Lung (tissue), 16 donors: Measurements from ENCODE around the gene VPS41. TPM values are rescaled to one million over a fixed set of nuclear protein-coding genes. Genes with fewer than 3 reads are reported as not detected.

Experiments used
- ATAC-seq: fragments of 200-7000 bp; cut with Tn5 transposase; one replicate; pipeline ENCODE4 v1.9.1; 2020; ENCODE audit warnings: moderate number of reproducible peaks; ENCODE audit not compliant: insufficient read depth, low FRiP score
- DNase-seq, 3 donors: peaks; one replicate each; pipeline ENCODE4 v3.0.0-alpha.2; 2013 to 2017
- H3K27ac ChIP-seq, 2 donors: one replicate each; pipeline ENCODE4 v1.5.1; 2013; ENCODE audit warnings: mild to moderate bottlenecking in 2 of 2, moderate library complexity in 2 of 2, control low read depth in 1 of 2, inconsistent platforms in 1 of 2, low read depth in 1 of 2, low read length in 1 of 2
- H3K27me3 ChIP-seq, 3 donors: one replicate each; pipeline ENCODE4 v1.5.1; 2013; ENCODE audit warnings: low read length in 2 of 3; ENCODE audit not compliant: control insufficient read depth in 3 of 3, insufficient read depth in 3 of 3
- H3K36me3 ChIP-seq, 4 donors: one replicate each; pipeline ENCODE4 v1.5.1; 2013; ENCODE audit warnings: low read length in 4 of 4, mild to moderate bottlenecking in 1 of 4, moderate library complexity in 1 of 4; ENCODE audit not compliant: control insufficient read depth in 4 of 4, insufficient read depth in 4 of 4
- H3K4me1 ChIP-seq, 5 donors: one replicate each; pipeline ENCODE4 v1.5.1; 2013; ENCODE audit warnings: low read length in 5 of 5, mild to moderate bottlenecking in 2 of 5, moderate library complexity in 1 of 5; ENCODE audit not compliant: control insufficient read depth in 5 of 5, insufficient read depth in 5 of 5
- H3K4me3 ChIP-seq: one replicate; pipeline ENCODE4 v1.5.1; 2013; ENCODE audit warnings: mild to moderate bottlenecking, control low read depth, moderate library complexity
- H3K9ac ChIP-seq, 2 donors: one replicate each; pipeline ENCODE4 v1.5.1; 2013; ENCODE audit warnings: low read length in 2 of 2, control low read depth in 1 of 2; ENCODE audit not compliant: insufficient read depth in 1 of 2
- H3K9me3 ChIP-seq, 4 donors: one replicate each; pipeline ENCODE4 v1.5.1; 2013; ENCODE audit warnings: low read length in 3 of 4, mild to moderate bottlenecking in 1 of 4, moderate library complexity in 1 of 4; ENCODE audit not compliant: control insufficient read depth in 4 of 4, insufficient read depth in 3 of 4
- WGBS, 2 donors: extraction: QIAGEN DNeasy Blood & Tissue Kit; methylation state at CpG; one replicate each; pipeline ENCODE4 v1.1.7; 2013; 5-methylcytosine and 5-hydroxymethylcytosine counted together
- long read RNA-seq, 5 donors: transcript quantifications; one replicate each; lab custom pipeline, GENCODE V29; 2026
- polyA plus RNA-seq, 2 donors: library from polyadenylated mRNA; stranded (reverse); fragments of 200-250 nt; gene quantifications; one replicate each; pipeline ENCODE4 v1.2.1, GENCODE V29; 2013
- total RNA-seq, 2 donors: library from RNA; depleted of rRNA in 1 of 2; stranded (reverse); fragments of >200 nt in 1 of 2; gene quantifications; one replicate each; pipeline ENCODE4 v1.2.1, GENCODE V29; 2014 to 2021
- TF ChIP-seq, protein P1 (sequence below): IDR thresholded peaks from 2 replicates; pipeline ENCODE4 v1.5.1; 2012; ENCODE audit warnings: mild to moderate bottlenecking; ENCODE audit errors: control extremely low read depth, extremely low read depth
- donor health status: control.
- donor health status: control.
- donor health status: Bipolar disorder and iron deficiency.
- donor health status: healthy.
- donor health status: DM: yes; HTN: yes; CAD: no.

VPS41 gene
- total RNA-seq (10 to 100 TPM; 77.3 to 88.6 TPM), polyA plus RNA-seq (10 to 100 TPM; 13.8 to 18.9 TPM)
- long read RNA-seq, donor 1, full-length matches to known transcripts, result 13 of 43 reads
- long read RNA-seq, donor 1, partial matches to known transcripts, result 30 of 43 reads
- long read RNA-seq, donor 1, other reads (novel, unspliced or antisense), result 0 of 43 reads
- long read RNA-seq, donor 2, partial matches to known transcripts, result 0 of 3 reads
- long read RNA-seq, donor 2, other reads (novel, unspliced or antisense), result 0 of 3 reads
- long read RNA-seq, donor 3, partial matches to known transcripts, result 0 of 3 reads
- long read RNA-seq, donor 3, other reads (novel, unspliced or antisense), result 0 of 3 reads
- long read RNA-seq, donor 4, result 0 reads
- long read RNA-seq, donor 5, full-length matches to known transcripts, result 6 of 6 reads
- long read RNA-seq, donor 5, partial matches to known transcripts, result 0 of 6 reads
- long read RNA-seq, donor 5, other reads (novel, unspliced or antisense), result 0 of 6 reads

DNA sequence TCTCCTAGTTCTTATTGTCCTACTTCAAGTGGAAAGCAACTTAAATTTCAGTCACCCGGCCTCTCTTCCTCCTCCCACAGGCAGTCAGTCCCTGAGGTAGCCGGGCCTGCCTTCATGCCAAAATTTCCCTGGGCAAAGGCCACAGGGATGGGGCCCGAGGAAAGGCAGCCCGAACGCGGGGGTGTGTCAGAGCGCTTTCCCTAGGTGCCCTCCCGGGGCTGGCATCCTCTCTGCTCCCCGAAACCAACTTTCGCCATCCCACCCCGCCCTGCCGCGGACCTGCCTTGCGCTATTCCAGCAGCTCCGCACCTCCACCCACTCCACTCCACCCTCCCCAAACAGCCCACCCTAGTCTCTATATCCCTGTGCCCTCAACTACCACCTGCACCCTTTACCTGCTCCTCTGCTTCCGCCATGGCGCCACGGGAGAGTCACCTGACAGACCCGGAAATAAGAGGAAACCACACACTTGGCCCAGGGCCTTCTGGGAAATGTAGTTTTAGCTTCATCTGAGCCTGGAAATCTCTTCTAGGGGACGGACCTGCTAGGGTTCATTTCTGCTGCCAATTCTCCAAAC, at the start of gene VPS41:
Gene VPS41, minus strand, starts transcription at position 433 of the 577 bp plus-strand sequence. Its CDS starts 17 bp downstream, at position 416.
- WGBS, 2 donors, result 0% methylated on average over 20 of the region's 20 CpGs
- Histone ChIP-seq H3K9ac (peak within 1 kb of the TSS; percentile 9 to 57), H3K4me3 (peak within 1 kb of the TSS; percentile 97), H3K27me3 (no peaks in the 10 kb centered on the region), H3K9me3 (no peaks in the 10 kb centered on the region), H3K4me1 (peaks cover 0 to 7% (median 2%) of the 10 kb centered on the region in 5 donors), H3K27ac (peak within 1 kb of the TSS in 1 of 2 donors; percentile 64), H3K36me3 (no peaks in the 10 kb centered on the region)
- ATAC-seq, result peak; percentile 91
- DNase-seq, result peak; percentile 79 to 87 (median 84)
- TF ChIP-seq, protein P1, sequence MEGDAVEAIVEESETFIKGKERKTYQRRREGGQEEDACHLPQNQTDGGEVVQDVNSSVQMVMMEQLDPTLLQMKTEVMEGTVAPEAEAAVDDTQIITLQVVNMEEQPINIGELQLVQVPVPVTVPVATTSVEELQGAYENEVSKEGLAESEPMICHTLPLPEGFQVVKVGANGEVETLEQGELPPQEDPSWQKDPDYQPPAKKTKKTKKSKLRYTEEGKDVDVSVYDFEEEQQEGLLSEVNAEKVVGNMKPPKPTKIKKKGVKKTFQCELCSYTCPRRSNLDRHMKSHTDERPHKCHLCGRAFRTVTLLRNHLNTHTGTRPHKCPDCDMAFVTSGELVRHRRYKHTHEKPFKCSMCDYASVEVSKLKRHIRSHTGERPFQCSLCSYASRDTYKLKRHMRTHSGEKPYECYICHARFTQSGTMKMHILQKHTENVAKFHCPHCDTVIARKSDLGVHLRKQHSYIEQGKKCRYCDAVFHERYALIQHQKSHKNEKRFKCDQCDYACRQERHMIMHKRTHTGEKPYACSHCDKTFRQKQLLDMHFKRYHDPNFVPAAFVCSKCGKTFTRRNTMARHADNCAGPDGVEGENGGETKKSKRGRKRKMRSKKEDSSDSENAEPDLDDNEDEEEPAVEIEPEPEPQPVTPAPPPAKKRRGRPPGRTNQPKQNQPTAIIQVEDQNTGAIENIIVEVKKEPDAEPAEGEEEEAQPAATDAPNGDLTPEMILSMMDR, result no peak

DNA sequence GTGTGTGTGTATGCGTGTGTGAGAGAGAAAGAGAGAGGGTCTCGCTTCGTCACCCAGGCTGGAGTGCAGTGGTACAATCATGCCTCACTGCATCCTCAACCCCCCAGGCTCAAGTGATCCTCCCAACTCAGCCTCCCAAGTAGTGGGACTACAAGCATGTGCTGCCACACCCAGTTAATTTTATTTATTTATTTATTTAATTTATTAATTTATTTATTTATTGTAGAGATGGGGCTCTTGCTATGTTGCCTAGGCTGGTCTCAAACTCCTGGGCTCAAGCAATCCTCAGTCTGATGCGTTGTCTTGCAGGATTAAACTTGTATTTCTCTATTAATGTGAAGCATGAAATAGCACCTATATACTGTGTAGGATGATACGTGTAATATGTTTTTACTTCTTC, 46.9 kb upstream of the VPS41 start:
- H3K36me3 ChIP-seq, result no peaks in the 10 kb centered on the region
- TF ChIP-seq, protein P1, result no peak
- no peak overlapping the region for H3K27ac ChIP-seq
- no peaks in the 10 kb centered on the region for H3K9me3 ChIP-seq
- H3K4me3 ChIP-seq, result no peak overlapping the region
- H3K4me1 ChIP-seq, result no peaks in the 10 kb centered on the region
- H3K27me3 ChIP-seq, result no peaks in the 10 kb centered on the region
- WGBS, 2 donors, result 77 to 97% methylated on average over 5 of the region's 5 CpGs
- no peak overlapping the region for H3K9ac ChIP-seq
- DNase-seq (no peak), ATAC-seq (no peak)

DNA sequence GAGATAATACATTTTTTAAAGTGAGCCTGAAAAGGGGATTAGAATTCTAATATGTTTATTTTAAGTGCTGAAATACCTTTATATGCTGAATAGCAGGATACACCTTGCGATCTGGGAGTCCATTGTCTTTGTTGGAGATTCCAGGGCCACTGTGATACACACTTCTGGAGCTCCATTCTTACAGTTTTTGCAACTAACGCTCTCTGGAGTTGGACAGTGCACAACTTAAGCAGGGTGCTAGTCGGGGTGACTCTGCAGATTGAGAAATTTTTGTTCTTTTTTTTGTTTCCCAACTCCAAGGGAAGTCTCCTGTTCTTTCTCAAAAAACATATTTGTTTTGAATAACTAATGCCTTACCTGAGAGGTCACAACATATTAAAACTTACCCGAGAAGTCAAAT, 45.0 kb upstream of the VPS41 start:
- DNase-seq (no peak), ATAC-seq (no peak)
- no peaks in the 10 kb centered on the region for H3K9me3 ChIP-seq
- H3K4me1 ChIP-seq, result no peaks in the 10 kb centered on the region
- H3K27me3 ChIP-seq, result no peaks in the 10 kb centered on the region
- 54 to 75% methylated on average over 4 of the region's 4 CpGs for WGBS, 2 donors
- no peak overlapping the region for H3K27ac ChIP-seq
- H3K36me3 ChIP-seq, result no peaks in the 10 kb centered on the region
- TF ChIP-seq, protein P1, result no peak
- no peak overlapping the region for H3K9ac ChIP-seq
- no peak overlapping the region for H3K4me3 ChIP-seq
